HG02759 (cell line): Measurements from ENCODE around the gene CYSTM1.

Experiments
- ATAC-seq: cut with Tn5 transposase; IDR thresholded peaks from one replicate; pipeline ENCODE4 v1.9.1; 2021; ENCODE audit warnings: mild to moderate bottlenecking, moderate library complexity; ENCODE audit not compliant: unreplicated experiment

CYSTM1 gene

DNA sequence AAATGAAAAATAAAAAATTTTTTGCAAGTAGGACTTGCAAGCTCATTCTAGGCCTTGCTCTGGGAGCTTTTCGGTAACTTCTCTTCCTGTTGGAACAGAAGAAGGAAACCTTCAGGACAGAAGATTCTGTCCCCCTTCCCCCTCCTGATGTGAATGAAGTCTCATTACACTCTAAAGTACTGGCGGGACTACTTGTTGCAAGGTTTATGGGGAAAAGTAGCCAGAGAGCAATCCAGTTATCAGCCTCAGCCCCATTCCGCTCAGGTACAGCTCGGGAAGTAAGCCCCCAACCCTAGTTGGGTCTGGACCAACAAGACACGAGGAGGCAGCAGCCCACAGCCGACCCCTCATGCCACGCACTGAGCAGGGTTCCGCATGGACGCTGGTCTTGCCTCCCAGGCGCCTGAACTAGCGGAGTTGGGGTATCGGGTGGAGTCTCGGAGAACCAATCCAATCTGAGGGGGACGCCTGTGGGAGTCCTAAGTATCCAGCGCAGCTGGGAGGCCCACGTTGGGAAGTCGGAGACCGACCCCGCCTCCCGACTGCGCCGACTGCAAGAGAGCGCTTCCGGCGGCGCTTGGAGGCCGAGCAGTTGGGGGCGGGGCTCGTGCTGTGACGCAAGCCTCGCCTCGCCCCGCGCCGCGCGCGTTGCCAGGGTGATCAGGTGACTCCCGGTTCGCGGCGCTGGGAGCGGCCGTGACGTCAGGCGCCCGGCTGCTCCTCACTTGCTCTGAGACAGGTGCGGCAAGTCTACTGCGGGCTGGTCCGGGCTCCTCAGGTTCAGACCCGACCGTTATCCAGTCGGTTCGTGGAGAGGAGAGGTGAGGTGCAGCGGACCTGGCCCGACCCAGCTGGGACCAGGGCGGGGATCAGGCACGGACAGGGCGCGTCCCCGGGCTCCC is at the start of gene CYSTM1:
Gene CYSTM1 (plus strand): TSS at position 724 of the 902 bp plus-strand sequence. CDS start 19,278 bp downstream, outside the sequence.
- peak; percentile 91 for ATAC-seq

GRCh38 chr5:140125637-140126036 is 49.4 kb upstream of the CYSTM1 start, which contains the start of gene IGIP:
TSS of gene IGIP (plus strand) at chr5:140125937. CDS start at chr5:140128477, 2,540 bp downstream.
- ATAC-seq, result no peak

- ATAC-seq, result no peak
Measured at GRCh38 chr5:140126315-140127012, 48.5 kb upstream of the CYSTM1 start.

DNA sequence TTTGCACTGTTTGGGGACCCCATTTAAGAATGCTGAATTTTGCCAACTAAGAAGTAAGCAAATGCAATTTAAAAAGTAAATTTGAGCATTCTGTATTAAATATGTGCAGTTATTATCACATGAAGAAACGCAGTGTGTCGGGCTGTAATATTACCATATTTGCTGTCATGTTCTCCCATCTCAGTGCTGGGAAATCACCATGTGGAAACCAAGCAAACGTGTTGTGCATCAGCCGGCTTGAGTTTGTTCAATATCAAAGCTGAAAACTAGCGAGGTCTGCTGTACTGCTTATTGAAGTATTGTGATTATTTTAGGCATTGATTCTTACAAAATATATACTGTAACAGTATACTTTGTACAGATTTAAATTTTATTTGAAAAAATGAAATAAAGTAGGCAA is 46.6 kb upstream of the CYSTM1 start:
- ATAC-seq, result no peak

DNA sequence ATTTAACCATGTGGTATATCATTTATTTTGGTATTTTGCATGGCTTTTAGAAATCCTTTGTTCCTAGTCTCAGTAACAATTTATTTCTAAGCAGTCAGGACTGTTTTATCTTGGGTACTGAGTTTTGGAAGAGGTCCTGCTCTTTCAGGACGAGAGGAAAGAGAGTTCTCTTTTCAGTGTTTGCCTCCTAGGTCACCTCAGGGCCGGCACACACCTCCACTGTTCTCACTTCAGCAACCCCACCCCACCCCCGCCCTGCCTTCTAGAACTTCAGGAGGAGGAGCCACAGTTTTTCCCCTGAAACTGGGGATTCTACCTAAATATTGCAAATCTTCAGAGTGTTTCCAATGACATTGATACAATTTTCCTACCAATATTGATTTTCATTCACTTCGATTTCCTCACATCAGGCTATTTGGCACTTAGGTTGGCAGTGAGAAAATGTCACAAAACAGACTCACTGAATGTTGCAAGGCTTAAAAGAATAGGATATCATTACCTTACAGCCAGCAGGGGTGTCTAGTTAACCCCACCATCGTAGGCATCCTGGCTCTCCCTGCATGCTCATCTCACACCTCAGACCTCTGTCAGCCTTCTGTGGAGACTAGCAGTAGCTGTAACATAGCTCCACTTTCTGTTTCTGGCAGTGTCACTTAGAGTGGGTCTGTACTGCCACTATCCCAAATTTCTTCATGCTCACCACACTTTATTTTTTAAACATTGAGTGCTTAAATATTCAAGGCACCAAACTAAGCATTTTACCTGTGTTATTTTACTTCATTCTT is 43.8 kb upstream of the CYSTM1 start:
- no peak for ATAC-seq

GRCh38 chr5:140131967-140132409 is 43.0 kb upstream of the CYSTM1 start:
- no peak for ATAC-seq

DNA sequence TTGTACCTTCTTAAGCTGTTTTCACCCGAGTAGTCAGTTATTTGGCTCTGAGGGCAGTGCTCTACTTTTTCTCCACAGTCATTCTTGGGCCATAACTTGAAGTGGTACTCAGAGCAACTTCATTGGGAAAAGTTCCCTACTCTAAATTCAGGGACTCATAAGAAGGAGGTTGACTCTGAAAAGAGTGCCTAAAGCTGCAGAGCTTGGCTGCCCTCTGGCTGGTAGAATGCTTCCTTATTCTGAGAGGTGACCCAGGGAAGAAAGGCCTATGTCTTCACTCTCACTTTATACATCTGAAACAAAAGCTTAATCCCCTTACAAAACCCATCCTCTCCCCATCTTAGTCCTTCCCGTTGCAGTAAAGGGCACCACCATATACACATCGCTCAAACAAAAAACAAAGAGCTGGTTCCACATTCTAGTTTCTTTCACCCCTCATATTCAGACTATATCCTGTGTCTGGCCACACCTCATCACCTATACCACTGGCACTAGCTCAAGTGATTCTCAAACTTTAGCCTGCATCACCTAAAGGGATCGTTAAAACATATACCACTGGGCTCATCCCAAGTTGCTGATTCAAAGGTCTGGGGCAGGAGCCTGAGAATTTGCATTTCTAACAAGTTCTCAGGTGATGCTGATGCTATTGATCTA is 41.3 kb upstream of the CYSTM1 start:
- no peak for ATAC-seq

GRCh38 chr5:140134277-140134935 is 40.6 kb upstream of the CYSTM1 start:
- no peak for ATAC-seq

DNA sequence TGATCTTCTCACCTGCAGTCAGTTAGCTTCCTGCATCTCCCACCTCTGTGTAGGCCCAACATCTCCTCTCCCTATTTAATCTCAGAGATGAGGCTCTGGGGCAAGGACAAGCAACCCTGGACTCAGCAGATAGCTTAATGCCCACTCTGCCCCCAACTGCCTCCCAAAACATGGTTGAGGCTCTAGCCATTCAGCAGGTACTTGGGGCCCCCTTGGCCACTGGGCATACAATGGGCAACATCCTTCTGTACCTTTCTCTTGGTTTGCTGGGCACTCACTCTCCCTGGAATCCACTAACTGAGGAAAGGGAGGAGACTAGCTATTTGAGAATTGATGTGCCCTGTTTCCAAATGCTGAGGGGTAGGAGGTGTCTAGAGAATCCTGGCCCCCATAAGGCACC is 39.9 kb upstream of the CYSTM1 start:
- no peak for ATAC-seq

GRCh38 chr5:140136624-140137023 is 38.4 kb upstream of the CYSTM1 start:
- no peak for ATAC-seq

DNA sequence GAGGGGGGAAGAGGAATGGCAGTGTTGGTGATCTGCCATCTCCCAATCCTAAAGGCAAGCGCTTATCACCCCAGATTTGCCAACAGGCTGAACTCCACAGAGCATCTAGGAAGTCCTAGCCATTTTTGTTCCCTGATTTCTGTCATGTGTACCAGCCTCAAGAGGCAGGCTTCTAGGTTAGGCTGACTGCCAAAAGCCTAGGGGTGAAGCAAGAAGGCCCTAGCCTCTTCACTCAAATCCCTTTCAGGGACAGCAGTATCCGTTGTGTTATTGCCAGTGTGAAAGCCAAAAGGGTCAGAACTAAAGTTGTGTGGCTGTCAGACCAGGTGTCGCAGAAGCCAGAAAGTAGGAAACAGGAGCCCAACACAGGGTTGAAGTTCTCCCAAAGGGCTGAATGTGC is 34.6 kb upstream of the CYSTM1 start:
- ATAC-seq, result no peak

GRCh38 chr5:140141241-140141640 is 33.7 kb upstream of the CYSTM1 start:
- no peak for ATAC-seq

DNA sequence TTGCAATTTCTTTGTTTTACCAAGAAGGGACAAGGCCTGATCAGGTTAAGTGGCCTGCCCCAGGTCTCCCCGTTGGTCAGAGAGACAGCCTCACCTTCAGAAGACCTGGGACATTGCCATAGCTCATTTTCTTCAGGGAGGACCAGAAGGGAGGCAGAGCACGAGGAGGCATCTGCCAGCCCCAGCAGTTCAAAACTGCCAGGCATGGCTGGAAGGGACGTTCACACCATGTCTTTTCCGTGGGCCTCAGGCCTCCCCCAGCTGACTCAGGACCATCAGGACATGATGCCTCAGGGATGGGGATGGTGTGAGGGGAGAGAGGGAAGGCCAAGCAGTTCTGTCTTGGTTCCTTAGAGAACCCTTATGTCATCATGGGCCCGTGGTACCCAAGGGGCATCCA is 32.7 kb upstream of the CYSTM1 start:
- ATAC-seq, result no peak

GRCh38 chr5:140142856-140143255 is 32.1 kb upstream of the CYSTM1 start:
- ATAC-seq, result no peak

- ATAC-seq, result peak; percentile 16
Measured at GRCh38 chr5:140143521-140144258, 31.3 kb upstream of the CYSTM1 start.

DNA sequence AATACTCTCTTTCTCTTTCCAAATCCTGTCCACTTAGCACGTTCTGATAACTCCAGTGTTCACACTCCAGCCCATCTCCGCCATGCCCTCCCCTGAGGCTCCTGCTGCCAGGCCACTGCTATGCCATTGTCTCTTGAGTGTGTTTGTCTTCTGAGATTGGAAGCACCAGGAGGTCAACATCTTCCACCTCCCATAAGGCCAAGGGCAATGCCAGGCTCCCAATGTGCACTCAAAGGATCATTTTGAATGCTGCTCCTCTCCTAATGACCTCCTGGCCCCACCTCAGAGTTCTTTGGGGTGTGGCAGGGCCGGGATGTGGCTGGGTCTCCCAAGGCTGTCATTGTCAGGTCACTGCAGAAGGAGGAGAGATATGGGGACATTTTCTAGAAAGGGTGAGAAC is 29.7 kb upstream of the CYSTM1 start:
- ATAC-seq, result no peak

- ATAC-seq, result peak; percentile 69
Measured at GRCh38 chr5:140145818-140146522, 29.0 kb upstream of the CYSTM1 start.

DNA sequence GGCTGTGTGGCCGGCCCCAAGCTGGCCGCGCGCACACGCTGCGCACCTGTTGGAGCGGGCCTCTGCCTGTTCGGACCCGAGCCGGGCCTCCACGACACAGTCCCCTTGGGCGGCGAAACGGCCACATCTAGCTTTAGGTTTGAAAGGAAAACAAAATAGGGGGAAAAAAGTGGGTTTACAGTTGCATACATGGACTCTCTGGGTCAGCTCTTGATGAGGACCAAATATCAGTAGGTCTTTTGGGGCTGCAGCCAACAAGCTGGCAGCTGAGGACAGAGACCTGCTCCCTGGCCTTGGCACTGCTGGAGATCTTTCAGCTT is 28.5 kb upstream of the CYSTM1 start:
- no peak for ATAC-seq

- no peak for ATAC-seq
Measured at GRCh38 chr5:140147460-140147859, 27.5 kb upstream of the CYSTM1 start.
